Sciatic nerve (tissue), 2 donors: ENCODE results near the gene PIR. TPM values are rescaled to one million over a fixed set of nuclear protein-coding genes. Genes with fewer than 3 reads are reported as not detected.
A peak's percentile ranks its signal among the peaks of the same experiment; 100 is the strongest.

ENCODE experiments used
- ATAC-seq: fragments of 200-7000 bp; cut with Tn5 transposase; one replicate; pipeline ENCODE4 v1.9.1; 2020; ENCODE audit warnings: mild to moderate bottlenecking, moderate library complexity
- DNase-seq: peaks from one replicate; pipeline ENCODE4 v3.0.0-alpha.2; 2020; ENCODE audit warnings: low spot score
- intact Hi-C: fragments of 100-400 bp; cut with DNase I; formaldehyde crosslinking; loops from one replicate; pipeline ENCODE4 v1.14.2; 2022
- total RNA-seq: library from RNA; stranded (reverse); fragmentation: NEBNext Ultra II Directional; extraction: Animal tissue kit (Norgen Biotek cat#: 25700); gene quantifications from one replicate; pipeline ENCODE4 v1.2.1, GENCODE V29; 2021
- donor health status: DM: no; HTN: no; CAD: no.
- donor health status: DM: no; HTN: no; CAD: no.

Gene PIR
- total RNA-seq, 1 donor from 2014 or later, result 36.1 TPM

DNA sequence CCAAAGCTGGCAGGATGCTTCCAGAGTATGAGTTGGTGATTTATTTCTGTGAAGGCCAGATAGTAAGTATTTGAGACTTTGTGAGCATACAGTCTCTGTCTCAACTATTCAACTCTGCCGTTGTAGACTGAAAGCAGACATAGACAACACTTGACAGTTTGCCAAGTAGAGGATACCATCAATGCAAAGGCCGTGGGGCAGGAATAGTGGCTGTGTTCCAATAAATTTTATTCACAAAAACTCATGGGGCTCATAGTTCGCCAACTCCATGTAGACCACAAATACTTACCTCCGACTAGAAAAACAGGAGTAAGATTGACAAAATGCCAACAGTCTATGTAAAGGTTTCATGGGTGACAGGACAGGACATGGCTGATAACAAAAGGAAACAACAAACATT lies 3.7 kb upstream of the PIR start:
- DNase-seq (no peak), ATAC-seq (no peak)
- intact Hi-C loops, result no loop called here

DNA sequence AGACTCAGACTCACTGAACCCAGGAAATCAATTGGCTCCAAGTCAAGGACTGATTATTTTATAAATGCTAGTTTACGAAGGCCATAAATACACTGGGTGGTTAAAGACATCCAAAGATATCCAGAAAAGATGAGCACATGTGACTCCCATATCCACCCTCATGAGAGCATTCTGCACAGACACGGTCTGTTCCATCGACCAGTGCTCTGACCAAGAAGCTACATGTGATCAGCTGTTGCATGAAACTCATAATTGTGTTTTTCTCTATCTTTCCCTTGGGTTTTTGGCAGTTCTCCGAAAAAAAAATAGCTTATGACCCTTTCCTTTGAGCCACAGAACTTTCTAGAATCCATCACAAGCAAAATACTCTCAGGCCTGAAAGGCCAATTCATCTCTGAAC lies 2.7 kb upstream of the PIR start:
- intact Hi-C loops, result no loop called here

DNA sequence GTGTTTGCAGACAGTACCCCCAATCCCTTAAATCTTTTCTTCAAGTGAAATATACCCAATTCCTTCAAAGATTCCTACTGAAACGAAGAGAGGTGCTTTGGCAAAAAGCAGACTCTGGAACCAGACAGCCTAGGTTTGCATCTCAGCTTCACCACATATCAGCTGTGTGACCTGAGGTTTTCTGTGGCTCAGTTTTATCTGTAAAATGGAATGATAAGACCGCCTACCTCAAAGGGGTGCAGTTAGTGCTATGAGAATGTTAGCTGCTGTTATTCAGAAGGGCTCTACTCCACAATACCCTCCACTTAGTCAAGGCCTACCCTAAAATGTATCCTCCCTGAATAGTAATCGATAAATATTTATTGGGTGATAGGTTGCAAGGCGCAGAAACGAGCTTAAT lies 664 bp downstream of the PIR start:
- intact Hi-C loops, result no loop called here
- ATAC-seq, result no peak

More for the DNA sequence above, 2.7 kb upstream of the PIR start:
- DNase-seq (no peak), ATAC-seq (no peak)

DNA sequence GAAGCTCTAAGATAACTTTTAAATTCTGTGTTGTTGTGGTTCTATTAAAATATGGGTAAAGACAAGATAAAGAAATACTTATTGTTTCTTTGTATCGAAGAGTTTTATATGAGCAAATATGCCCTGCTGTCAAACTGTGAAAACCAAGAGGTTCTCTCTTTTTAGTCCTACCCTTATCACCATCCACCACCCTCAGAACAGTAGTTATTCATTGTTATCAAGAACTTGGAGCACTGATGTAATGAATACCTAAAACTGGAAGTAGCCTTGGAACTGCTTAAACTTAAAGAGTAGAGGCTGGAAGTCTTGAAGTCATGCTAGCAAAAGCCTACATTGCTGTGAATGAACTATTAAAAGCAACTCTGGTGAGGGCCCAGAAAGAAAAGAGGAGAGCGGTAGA lies 9.2 kb downstream of the PIR start:
- DNase-seq (no peak), ATAC-seq (no peak)
- intact Hi-C loops, result no loop called here

More for the DNA sequence above, 664 bp downstream of the PIR start:
- DNase-seq, result no peak

DNA sequence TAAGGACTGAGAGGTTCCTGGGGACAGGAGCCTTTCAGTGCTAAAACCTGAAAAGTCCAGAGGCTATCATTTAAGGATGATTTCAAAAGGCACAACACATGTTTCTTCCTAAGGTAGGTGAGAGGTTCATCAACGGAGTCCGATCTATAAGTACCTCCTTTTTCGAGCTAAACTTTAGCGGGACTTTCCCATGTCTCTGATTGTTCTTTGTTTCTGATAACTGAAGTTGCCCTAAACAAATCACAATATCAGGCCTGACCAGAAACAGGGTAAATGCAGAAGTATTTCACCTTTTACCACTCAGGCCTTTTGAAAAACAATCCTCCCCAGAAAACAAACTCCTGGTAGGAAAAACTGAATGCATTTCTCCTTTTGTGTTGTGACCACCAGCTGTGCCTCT lies 17.6 kb downstream of the PIR start:
- intact Hi-C loops, result no loop called here
- DNase-seq, result no peak

DNA sequence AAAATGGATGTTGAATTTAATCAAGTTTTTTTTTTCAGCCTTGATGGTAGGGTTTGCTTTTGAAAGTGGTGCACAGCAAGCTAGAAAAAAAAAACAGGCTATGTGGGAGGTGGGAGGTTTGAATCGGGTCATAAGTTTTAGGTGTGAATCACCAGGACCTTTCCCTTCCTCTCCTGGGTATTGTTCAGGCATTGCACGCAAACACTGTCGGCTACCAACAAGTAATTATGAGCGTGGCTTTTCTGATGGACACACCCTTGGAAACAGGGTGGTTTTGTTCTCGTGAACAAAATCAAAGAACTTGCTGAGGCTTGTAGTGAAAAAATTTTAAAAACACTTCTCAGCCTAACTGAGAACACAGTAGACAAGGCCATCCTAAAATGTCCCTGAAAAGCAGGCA lies 18.1 kb downstream of the PIR start:
- ATAC-seq, result peak; percentile 64
- intact Hi-C loops, result no loop called here
- DNase-seq, result no peak

More for the DNA sequence above, 17.6 kb downstream of the PIR start:
- ATAC-seq, result no peak

DNA sequence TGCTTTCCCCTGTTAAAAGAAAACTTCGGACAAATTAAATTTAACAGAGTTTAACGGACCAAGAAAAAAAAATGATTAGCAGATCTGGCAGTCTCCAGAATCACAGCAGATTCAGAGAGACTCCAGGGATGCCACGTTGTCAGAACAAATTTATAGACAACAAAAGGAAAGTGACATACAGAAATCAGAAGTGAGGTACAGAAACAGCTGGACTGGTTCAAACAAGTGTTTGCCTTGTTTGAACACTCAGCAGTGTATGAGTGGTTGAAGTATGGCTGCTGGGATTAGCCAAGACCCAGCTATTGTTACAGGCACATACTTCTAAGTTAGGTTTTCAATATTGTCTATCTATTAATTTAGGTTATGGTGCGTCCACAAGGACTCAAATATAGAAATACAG lies 19.1 kb downstream of the PIR start:
- ATAC-seq (no peak), DNase-seq (no peak)
- intact Hi-C loops, result no loop called here

DNA sequence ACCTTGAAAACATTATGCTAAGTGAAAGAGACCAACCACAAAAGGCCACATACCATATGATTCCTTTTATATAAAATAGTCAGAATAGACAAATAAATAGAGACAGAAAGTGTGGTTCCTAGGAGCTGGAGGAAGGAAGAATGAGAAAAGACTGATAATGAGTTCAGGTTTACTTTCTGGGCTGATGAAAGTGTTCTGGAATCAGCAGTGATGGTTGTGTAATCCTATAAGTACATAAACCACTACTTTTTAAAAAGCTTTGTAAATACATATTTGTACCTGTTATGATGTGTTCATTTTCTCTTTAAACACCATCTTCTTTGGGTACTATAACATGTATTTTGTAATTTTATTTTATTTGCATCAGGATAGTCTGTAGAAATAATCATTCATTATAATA lies 20.6 kb downstream of the PIR start:
- DNase-seq (no peak), ATAC-seq (no peak)
- intact Hi-C loops, result no loop called here

DNA sequence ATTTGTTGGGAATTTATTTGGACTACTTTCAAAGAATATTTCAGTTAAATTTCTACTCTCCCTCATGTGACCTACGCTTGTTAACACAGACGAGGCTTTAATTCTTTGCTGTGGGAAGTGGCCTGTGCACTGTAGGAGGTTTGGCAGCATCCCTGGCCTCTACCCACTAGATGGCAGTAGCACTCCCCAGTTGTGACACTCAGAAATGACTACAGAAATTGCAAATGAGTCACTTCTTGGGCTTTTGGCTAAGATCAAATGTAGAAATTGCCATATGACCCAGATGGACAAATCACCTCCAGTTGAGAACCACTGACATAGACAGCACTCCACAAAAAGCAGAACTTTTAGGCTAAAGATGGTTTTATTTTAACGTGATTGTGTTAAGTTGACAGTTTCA lies 22.1 kb downstream of the PIR start:
- ATAC-seq, result peak; percentile 80
- intact Hi-C loops, result no loop called here
- DNase-seq, result peak; percentile 77

DNA sequence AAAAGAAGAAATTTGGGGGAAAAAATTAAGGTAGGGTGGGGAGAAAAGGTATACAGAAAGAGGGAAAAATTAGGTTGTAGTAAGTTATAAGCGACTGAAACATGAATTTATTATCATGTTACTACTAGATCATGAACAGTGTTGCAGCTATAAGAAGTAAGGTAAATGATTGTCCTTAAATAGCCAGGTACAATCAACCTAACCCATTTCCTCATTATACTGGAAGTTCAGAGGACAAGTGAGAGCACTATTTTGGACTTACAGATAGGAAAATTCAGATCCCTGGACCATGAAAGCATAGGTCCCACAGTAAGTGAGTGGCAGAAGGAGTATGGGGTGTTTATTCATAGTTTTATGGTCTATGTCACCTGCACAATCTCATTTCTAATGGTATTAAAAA lies 23.5 kb downstream of the PIR start:
- no peak for DNase-seq
- no peak for ATAC-seq
- intact Hi-C loops, result loop anchor here (10.0 kb wide), 1 partner anchor 125 kb away; no protein-coding TSS in a partner anchor

DNA sequence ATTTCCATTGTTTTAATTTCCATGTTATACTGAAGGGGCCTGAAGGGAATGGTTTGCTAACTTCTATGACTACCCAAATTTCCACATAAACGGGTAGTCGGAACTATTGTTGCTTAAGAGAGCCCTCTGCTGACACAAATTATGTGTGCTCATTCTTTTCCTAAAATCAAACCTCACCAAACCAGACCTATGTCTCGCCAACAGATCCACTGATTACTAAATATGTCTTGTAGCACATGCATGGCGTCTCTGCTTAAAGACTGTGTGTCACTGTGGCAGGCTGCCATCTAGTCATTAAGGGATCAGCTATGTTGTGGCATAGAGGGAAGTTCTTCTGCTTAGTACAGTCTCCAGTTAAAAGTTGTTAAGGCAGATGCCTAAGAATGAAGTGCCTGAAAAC lies 25.1 kb downstream of the PIR start:
- intact Hi-C loops, result loop anchor here (10.0 kb wide), 1 partner anchor 123 kb away; no protein-coding TSS in a partner anchor
- ATAC-seq, result peak; percentile 73
- no peak for DNase-seq

DNA sequence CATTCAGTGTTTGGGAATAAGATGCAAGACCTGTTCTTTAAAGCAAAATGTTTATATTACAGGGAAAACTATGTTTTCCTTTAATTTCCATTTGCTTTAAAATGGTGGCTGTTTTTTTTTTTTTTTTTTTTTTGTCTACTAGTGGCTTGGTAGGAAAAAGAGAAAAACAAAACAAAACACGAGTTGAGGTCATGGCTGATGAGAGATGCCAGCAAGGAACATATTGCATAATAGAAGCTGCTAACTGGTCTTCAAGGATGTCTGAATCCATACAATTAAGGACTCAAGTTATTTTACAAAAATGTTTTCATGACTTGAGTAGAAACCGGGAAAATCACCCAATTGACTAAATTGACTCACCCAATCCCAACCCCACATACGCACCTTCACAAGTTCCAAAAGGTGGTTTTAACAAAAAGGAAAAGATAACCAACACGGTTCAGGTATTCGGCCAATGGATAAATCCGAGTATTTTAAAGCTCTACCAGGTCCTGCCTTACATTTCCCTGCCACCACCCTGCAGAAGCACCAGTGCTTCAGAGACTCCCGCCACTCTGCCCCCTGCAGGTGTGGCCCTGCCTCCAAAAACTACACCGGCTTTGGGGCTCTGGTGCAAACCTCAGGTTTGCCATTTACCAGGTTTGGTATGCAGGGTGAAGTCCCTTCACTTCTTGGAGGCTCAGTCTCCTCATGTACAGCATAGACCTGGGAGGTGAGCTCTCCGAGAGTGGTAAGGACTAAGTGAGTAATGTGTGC lies 27.1 kb downstream of the PIR start:
- ATAC-seq, result peak; percentile 75
- intact Hi-C loops, result loop anchor here (10.0 kb wide), 1 partner anchor 121 kb away; no protein-coding TSS in a partner anchor
- no peak for DNase-seq

DNA sequence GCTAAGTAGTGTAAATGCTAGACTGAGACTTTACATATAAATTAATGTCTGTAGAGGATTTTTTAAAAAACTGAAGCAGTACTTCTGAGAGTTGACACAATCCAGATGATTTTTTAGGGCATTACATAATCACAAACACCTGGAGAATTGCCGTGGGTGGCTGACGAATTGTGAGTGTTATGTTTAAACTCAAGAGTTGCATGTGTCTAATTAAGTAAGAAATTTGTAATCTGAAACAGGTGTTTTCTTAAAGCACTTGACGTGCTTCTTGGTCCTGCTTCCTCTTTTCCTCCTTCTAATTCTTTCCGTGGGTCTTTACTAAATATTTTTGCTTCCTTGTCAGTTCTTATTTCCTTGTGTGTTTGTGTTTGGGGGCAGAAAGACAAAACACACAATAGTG lies 27.8 kb downstream of the PIR start:
- ATAC-seq (peak; percentile 61), DNase-seq (no peak)

DNA sequence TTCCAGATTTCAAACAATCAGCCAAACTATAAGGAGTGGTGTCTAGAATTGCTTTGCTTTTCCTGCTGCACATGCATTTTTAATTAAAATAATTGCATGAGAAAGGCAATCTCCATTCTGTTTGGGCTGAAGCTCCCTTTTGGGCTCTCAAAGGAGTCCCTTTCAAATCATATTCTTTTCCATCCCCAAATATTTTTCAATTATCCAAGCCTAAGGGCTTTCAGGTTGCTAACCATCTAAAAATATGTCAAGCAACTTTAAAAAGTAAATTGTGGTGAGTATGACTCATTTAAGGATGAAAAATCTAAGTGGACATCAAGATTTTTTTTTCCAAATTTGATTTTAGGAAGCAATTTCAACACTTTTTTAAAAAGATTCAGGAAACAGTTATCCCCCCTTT lies 28.4 kb downstream of the PIR start:
- no peak for ATAC-seq
- DNase-seq, result no peak
- intact Hi-C loops, result loop anchor here (10.0 kb wide), 1 partner anchor 120 kb away; no protein-coding TSS in a partner anchor

More for the DNA sequence above, 27.8 kb downstream of the PIR start:
- intact Hi-C loops, result loop anchor here (10.0 kb wide), 1 partner anchor 121 kb away; no protein-coding TSS in a partner anchor

DNA sequence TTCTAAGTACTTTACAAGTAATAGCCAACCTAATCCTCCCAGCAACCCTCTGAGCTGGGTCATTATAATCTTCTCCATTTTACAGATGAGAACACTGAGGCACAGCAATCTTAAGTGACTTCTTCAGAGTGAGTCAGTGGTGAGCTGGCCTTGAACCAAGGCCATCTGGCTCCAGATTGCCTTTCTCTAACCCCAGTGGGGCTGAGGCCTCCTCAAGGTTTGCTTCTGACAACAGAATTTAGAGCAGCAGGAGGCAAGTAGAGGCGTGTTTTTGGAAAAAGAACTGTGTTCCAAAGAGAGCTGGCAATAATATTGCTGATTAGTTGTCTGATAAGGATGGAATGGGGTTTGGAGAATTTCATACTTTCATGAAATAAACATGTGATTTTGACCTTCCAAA lies 41.2 kb downstream of the PIR start:
- DNase-seq, result no peak
- intact Hi-C loops, result no loop called here
- peak; percentile 48 for ATAC-seq

DNA sequence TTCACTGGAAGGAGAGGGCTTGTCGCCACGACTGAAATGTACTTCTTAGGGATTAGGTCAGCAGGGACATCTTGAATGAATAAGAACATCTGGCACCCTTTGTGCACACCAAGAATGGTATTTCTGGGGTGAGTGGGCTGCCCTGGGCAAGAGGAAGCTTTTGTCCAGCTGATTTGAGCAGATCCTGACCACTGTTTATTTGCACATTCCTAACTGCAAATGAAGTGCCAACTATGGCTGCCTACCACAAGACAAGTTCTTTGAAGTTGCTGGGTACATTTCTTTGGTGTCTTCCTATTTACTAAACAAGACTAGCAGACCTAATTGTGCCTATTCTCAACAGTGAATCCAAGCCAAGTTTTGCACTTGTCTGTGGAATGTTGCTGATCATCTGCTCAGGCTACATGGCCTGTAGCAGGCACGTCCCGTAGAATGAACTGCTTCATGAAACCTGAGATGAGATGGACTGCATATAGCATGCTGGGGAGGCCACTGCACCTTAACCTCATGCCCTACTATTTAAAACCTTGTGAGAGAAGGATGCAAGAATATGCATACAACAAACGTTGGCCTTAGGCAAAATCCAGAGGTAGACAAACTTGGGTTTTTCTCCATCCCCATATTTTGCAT lies 45.0 kb downstream of the PIR start:
- DNase-seq (no peak), ATAC-seq (no peak)
- intact Hi-C loops, result no loop called here

DNA sequence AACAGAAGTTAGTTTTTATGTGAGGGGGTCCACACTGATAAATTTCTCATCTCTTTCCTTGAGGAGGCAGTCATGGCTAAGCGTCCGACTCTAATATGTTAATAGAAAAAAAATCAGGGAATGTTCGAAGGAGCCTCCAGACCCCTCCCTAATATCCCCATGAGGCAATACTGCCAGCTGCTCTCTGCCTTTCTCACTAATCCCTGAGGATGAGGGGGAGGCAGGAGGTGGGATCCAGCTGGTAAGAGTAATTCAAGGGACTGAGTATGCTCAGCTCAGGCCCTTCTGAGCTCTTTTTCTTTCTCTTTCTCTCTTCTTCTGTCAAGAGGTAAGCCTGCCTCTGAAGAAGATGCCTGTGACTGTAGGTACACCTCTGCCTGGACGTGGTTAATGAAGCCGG lies 51.7 kb downstream of the PIR start:
- ATAC-seq (no peak), DNase-seq (no peak)
- intact Hi-C loops, result no loop called here

DNA sequence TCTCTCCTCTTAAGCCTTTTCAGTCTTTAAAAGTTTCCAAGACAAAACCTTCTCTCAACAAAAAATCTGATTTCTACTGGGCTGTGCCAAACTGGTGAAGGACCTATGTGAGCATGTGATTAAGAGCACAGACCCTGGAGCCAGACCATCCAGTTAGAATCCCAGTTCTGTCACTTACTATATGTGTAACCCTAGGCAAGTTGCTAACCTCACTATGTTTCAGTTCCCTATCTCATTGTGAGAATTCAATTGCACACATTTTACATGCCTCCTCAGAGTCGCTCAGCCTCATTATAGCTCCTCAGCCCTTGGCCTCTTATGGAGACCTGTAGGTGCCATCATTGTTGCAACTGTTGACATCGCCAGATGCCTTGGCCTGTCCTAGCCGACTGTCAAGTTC lies 54.8 kb downstream of the PIR start:
- ATAC-seq (peak; percentile 28), DNase-seq (no peak)
- intact Hi-C loops, result no loop called here

DNA sequence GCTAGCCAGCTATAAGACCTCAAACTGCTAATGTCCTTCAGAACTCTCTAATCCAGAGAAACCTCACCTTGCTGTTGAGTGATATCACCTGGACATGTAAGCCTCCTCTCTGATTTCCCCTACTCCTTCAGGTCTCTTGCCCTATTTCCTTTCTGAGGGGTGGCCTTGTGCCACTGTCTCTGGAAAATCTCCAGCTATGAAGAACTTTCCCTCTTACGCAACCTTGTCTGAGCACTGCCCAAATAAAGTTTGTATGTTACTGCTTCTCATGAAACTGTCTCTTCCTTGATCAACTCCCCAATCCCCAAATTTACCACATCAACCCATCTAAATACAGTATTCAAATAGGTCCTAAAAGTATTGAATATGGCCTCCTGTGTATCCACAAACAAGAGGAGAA lies 55.4 kb downstream of the PIR start:
- intact Hi-C loops, result no loop called here
- DNase-seq (no peak), ATAC-seq (peak; percentile 51)

DNA sequence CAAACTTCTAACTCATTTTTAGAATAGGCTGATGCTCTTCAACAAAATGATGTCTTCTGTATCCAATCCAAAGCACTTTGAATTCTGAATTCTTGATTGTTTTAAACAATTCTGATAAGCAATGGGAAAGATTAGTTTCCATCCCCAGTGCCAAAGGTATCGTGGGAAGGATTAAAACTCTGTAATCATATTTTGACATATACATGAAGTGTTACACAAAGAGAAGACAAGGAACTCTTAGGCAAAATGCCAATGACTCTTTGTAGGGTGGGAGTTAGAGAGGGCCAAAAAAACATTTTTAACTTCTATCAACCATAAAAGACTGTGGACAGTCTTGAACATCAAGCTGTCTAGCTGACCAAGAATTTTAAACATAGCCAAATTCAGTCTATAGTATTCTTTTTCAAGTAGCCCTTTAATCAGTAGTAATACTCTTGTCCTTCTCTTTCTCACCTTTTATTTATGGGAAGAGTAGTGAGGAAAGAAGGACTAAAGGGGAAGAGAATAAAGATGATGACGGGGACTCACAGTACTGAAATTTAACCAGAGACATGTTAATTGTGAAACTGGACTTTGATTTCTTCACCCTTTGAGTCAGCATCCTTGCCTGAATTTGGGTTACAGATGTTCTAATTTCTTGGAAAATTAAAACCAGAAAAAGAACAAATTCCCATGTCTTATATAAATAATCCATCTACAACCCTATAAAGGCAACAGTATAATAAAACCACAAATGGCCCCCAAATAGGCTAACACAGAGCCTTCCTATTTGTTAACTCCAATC lies 57.1 kb downstream of the PIR start:
- DNase-seq (no peak), ATAC-seq (peak; percentile 53)
- intact Hi-C loops, result no loop called here
